HCT116 (cell line): Measurements from ENCODE around the gene TTLL6. TPM values are rescaled to one million over a fixed set of nuclear protein-coding genes. Genes with fewer than 3 reads are reported as not detected.

Experiments
- ATAC-seq: fragments of 200-7000 bp; cut with Tn5 transposase; 2 replicates; pipeline ENCODE4 v1.9.1; 2020; ENCODE audit warnings: mild to moderate bottlenecking, moderate library complexity
- BruUV-seq: library from RNA; stranded (reverse); fragments of 400-500 nt; replicated peaks from 2 replicates; lab custom pipeline; 2021; lab: Mats Ljungman, UMichigan
- CTCF ChIA-PET: fragments of 300-600 bp; sonication (Branson Sonifier 250); formaldehyde crosslinking; loops from one replicate; lab custom pipeline; 2021; ENCODE audit warnings: antibody characterized with exemption; lab: Charles Lee
- POLR2A ChIA-PET: fragments of 300-600, 350-600 bp; sonication (Branson Sonifier 250); formaldehyde crosslinking; loops from one replicate; lab custom pipeline; 2021; ENCODE audit warnings: antibody characterized with exemption; lab: Charles Lee
- RAD21 ChIA-PET, 2 experiments: fragments of 300-600 bp; sonication (Branson Sonifier 250); formaldehyde crosslinking; loops; one replicate each; lab custom pipeline; 2023; ENCODE audit warnings: low total read pairs in 2 of 2; ENCODE audit not compliant: uncharacterized antibody in 2 of 2, unreplicated experiment in 2 of 2, low non-redundant PET in 1 of 2; lab: Charles Lee
- DNase-seq: peaks from one replicate; pipeline ENCODE4 v3.0.0-alpha.2; 2010; ENCODE audit warnings: low read depth, low spot score
- H2AFZ ChIP-seq: fragments of 200-600 bp; shearing (Covaris generic), sonication (generic); 2 replicates; pipeline ENCODE4 v1.6.1; 2017; ENCODE audit warnings: low read depth, mixed run types, mixed read lengths, antibody characterized with exemption, low read length; ENCODE audit not compliant: poor library complexity, severe bottlenecking
- H3K27ac ChIP-seq: 2 replicates; pipeline ENCODE4 v1.5.1; 2012; ENCODE audit warnings: low read depth, low read length
- H3K27me3 ChIP-seq: fragments of 200-600 bp; sonication (generic); 2 replicates; pipeline ENCODE4 v1.6.1; 2016; ENCODE audit warnings: mixed run types, low read length, mixed read lengths; ENCODE audit not compliant: insufficient read depth
- H3K36me3 ChIP-seq, 2 experiments: fragments of 200-500 bp in 1 of 2; fragments of 200-600 bp in 1 of 2; sonication (Bioruptor generic) in 1 of 2; sonication (generic) in 1 of 2; 2 replicates each; pipeline versions ENCODE4 v1.5.1 to v1.6.1; 2014 to 2016; ENCODE audit warnings: low read length in 2 of 2, inconsistent platforms in 1 of 2, mixed read lengths in 1 of 2, mixed run types in 1 of 2; ENCODE audit not compliant: insufficient read depth in 2 of 2, control insufficient read depth in 1 of 2
- H3K4me1 ChIP-seq, 2 experiments: fragments of 200-600 bp in 1 of 2; sonication (generic) in 1 of 2; 2 replicates each; pipeline versions ENCODE4 v1.5.1 to v1.6.1; 2012 to 2017; ENCODE audit warnings: low read length in 2 of 2, inconsistent platforms in 1 of 2, mild to moderate bottlenecking in 1 of 2, mixed read lengths in 1 of 2, mixed run types in 1 of 2, moderate library complexity in 1 of 2; ENCODE audit not compliant: insufficient read depth in 2 of 2, control insufficient read depth in 1 of 2
- H3K4me2 ChIP-seq: fragments of 200-600 bp; sonication (generic); 2 replicates; pipeline ENCODE4 v1.6.1; 2017; ENCODE audit warnings: mixed run types, low read length, mixed read lengths
- H3K4me3 ChIP-seq, 2 experiments: fragments of 200-600 bp in 1 of 2; sonication (generic) in 1 of 2; replicated peaks in 1 of 2; 2 replicates each; pipeline ENCODE4 v1.5.1; 2011 to 2016; ENCODE audit warnings: low read length in 2 of 2, control low read depth in 1 of 2, low read depth in 1 of 2, mild to moderate bottlenecking in 1 of 2, mixed read lengths in 1 of 2, mixed run types in 1 of 2
- H3K79me2 ChIP-seq: fragments of 200-600 bp; sonication (generic); 2 replicates; pipeline ENCODE4 v1.6.1; 2017; ENCODE audit warnings: mild to moderate bottlenecking, mixed run types, low read length, moderate library complexity, mixed read lengths; ENCODE audit not compliant: insufficient read depth
- H3K9ac ChIP-seq: fragments of 200-600 bp; sonication (generic); 2 replicates; pipeline ENCODE4 v1.6.1; 2016; ENCODE audit warnings: low read length, mixed read lengths
- H3K9me2 ChIP-seq: fragments of 200-600 bp; sonication (generic), shearing (Covaris generic); 2 replicates; pipeline ENCODE4 v1.6.1; 2017; ENCODE audit warnings: mixed run types, mild to moderate bottlenecking, moderate library complexity; ENCODE audit not compliant: insufficient read depth
- H3K9me3 ChIP-seq, 2 experiments: fragments of 200-500 bp in 1 of 2; fragments of 200-600 bp in 1 of 2; sonication (Bioruptor generic) in 1 of 2; sonication (generic) in 1 of 2; 2 replicates each; pipeline ENCODE4 v1.6.1; 2014 to 2017; ENCODE audit warnings: low read length in 2 of 2, mixed read lengths in 2 of 2, inconsistent platforms in 1 of 2, low read depth in 1 of 2, mild to moderate bottlenecking in 1 of 2, mixed run types in 1 of 2, moderate library complexity in 1 of 2; ENCODE audit not compliant: control insufficient read depth in 1 of 2, insufficient read depth in 1 of 2
- H4K20me1 ChIP-seq: fragments of 200-600 bp; sonication (generic), shearing (Covaris generic); 2 replicates; pipeline ENCODE4 v1.6.1; 2017; ENCODE audit warnings: mixed run types, mild to moderate bottlenecking, moderate library complexity; ENCODE audit not compliant: insufficient read depth
- EGR1 ChIP-seq: IDR thresholded peaks from 2 replicates; pipeline ENCODE4 v1.6.1; 2012; ENCODE audit warnings: low read depth
- EZH2phosphoT487 ChIP-seq: fragments of 200-600 bp; IDR thresholded peaks from 2 replicates; pipeline ENCODE4 v1.6.1; 2018; ENCODE audit warnings: antibody characterized with exemption, borderline replicate concordance
- JUND ChIP-seq: IDR thresholded peaks from 2 replicates; pipeline ENCODE4 v1.6.1; 2012
- POLR2A ChIP-seq: IDR thresholded peaks from 2 replicates; pipeline ENCODE4 v1.7.0; 2011; ENCODE audit warnings: borderline replicate concordance; ENCODE audit not compliant: insufficient read depth, insufficient read length; ENCODE audit errors: extremely low read depth
- POLR2AphosphoS5 ChIP-seq: IDR thresholded peaks from 2 replicates; pipeline ENCODE4 v1.6.1; 2011; ENCODE audit warnings: mild to moderate bottlenecking, low read depth, low read length, moderate library complexity
- RAD21 ChIP-seq: IDR thresholded peaks from 2 replicates; pipeline ENCODE4 v1.6.1; 2012; ENCODE audit warnings: low read depth, mild to moderate bottlenecking
- SP1 ChIP-seq: IDR thresholded peaks from 2 replicates; pipeline ENCODE4 v1.6.1; 2012; ENCODE audit warnings: low read depth
- SRF ChIP-seq: IDR thresholded peaks from 2 replicates; pipeline ENCODE4 v1.6.1; 2012; ENCODE audit warnings: low read depth
- ZNF274 ChIP-seq: fragments of 200-500 bp; sonication (Bioruptor generic); IDR thresholded peaks from 2 replicates; pipeline ENCODE4 v1.6.1; 2014; ENCODE audit warnings: mild to moderate bottlenecking, low read depth, low read length, inconsistent platforms
- intact Hi-C: fragments of 100-400 bp; cut with micrococcal nuclease; formaldehyde crosslinking; loops from 2 replicates; pipeline ENCODE4 v1.10.0; 2022
- total RNA-seq: library from RNA; stranded (reverse); gene quantifications from one replicate; pipeline ENCODE4 v1.2.1, GENCODE V29; 2021; ENCODE audit not compliant: unreplicated experiment
- TF ChIP-seq, protein P1 (sequence below): IDR thresholded peaks from 2 replicates; pipeline ENCODE4 v1.6.1; 2012

The TTLL6 gene
- total RNA-seq, 1 experiment from 2014 or later, result 0.79 TPM

DNA sequence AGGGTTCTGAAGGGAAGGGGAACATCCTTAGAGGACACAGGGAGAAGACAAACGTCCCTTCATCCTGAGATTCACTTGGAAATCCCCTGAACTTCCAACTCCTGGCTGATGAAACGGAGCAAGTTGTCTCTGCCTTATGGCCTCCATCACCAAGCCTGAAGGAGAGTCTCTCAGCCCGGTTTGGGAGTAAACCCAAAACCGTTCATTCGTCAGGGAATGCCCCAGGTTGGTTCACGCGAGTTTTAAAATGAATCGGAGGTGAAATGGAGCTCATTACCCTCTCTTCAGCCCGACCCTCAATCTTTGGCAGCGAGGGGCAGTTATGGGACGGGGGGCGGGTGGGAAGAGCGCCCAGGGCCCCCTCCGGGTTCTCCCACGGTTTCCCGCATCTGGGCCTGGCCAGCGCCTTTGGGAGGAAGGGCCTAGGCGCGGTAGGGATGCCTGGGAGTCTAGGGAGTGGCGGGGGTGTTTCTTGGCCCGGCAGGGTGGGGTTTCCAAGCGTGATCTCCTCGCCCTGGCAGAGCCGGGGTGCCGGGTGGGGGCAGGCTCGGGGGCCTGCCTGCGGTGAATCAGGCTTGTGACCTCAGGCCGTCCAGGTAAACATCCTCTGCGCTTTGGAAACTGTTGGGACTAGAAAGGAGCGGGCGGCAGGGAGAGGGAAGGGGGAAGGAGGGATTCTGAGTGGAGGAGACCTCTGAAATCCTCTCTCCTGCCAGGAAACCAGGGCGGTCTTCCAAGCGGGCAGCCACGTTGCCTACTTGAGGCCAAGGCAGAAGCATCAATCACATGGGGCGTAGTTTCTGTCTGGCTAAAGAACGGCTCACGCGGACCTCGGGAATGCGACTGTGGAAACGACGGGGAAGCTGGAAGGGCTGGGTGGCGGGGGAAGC is 64.4 kb downstream of the TTLL6 start (continued):
- no peak for TF ChIP-seq SRF
- TF ChIP-seq POLR2AphosphoS5, result no peak
- no peak for TF ChIP-seq SP1
- no peak for TF ChIP-seq POLR2A
- TF ChIP-seq, all 23 proteins: peak for 0

DNA sequence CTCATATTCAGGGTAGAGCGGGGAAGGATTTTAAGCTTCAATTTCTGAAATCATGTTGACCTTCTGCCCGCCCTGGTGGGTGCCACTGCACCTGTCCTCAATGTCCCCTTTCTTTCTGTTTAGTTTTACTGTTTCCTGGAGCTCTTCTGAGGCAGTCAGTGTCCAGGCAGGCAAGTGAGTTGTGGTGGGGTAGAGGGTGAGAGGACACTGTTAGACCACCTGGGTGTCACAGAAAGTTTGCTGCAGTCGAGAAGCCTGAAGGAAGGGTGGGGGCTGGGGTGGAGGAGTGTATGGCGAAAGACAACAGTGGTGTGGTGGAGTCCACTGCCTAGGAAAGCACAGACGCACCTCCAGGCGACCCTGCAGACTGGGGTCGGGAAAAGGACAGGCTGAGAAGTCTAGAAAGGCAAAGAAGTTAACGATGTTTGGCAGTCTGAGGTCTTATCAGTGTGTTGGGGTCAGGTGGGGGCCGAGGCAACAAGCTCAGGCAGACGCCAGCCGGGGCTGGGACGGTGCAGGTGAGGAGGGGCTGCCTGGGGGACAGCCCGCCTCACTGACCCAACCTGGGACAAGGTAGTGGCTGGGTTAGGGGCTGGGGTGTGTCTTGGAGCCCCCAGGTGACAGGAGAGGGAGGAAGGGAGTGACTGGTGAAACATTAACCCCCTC is 65.2 kb downstream of the TTLL6 start:
- no peak overlapping the region for H3K4me3 ChIP-seq
- no peak overlapping the region for H3K9ac ChIP-seq
- DNase-seq, result no peak
- H3K27ac ChIP-seq, result no peak overlapping the region
- H3K4me1 ChIP-seq, result peaks cover 0 to 7% of the 10 kb centered on the region in 2 experiments; a peak in 1 of 4 replicates
- TF ChIP-seq EGR1, result no peak
- no peak for TF ChIP-seq JUND
- TF ChIP-seq EZH2phosphoT487, result no peak
- TF ChIP-seq ZNF274, result no peak
- no peak for TF ChIP-seq RAD21
- TF ChIP-seq, protein P1, sequence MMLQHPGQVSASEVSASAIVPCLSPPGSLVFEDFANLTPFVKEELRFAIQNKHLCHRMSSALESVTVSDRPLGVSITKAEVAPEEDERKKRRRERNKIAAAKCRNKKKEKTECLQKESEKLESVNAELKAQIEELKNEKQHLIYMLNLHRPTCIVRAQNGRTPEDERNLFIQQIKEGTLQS, result no peak
- RAD21 ChIA-PET, result interaction anchor here in 1 of 2 experiments (1.0 kb wide), 1 partner anchor 28 kb away, joined by 3 read pairs; no protein-coding TSS in a partner anchor
- BruUV-seq, result no TSS peak
- 0 out of 2 replicates have a peak, but pooled peaks cover 11% of the 10 kb centered on the region for H3K27me3 ChIP-seq
- H3K36me3 ChIP-seq, result no peaks in the 10 kb centered on the region
- no peaks in the 10 kb centered on the region for H3K9me2 ChIP-seq
- no peaks in the 10 kb centered on the region for H4K20me1 ChIP-seq
- POLR2A ChIA-PET, result no interaction called here
- CTCF ChIA-PET, result interaction anchor here (1.1 to 1.3 kb wide), 2 partner anchors 28 to 127 kb away, joined by 3 to 5 read pairs; no protein-coding TSS in a partner anchor
- H3K4me2 ChIP-seq, result no peak overlapping the region
- no peak overlapping the region for H2AFZ ChIP-seq
- intact Hi-C loops, result no loop called here
- no peaks in the 10 kb centered on the region for H3K9me3 ChIP-seq
- no peak for ATAC-seq
- H3K79me2 ChIP-seq, result no peaks in the 10 kb centered on the region
